Fibroblast of mammary gland (primary cell): ENCODE measurements around the gene NOTCH3.

ENCODE experiments used
- DNase-seq: peaks from one replicate; pipeline ENCODE4 v3.0.0-alpha.2; 2010; ENCODE audit warnings: low read depth
- H3K4me3 ChIP-seq: 2 replicates; pipeline ENCODE4 v1.5.1; 2011; ENCODE audit warnings: low read depth, mild to moderate bottlenecking, low read length, moderate library complexity; ENCODE audit not compliant: control insufficient read depth
- TF ChIP-seq, protein P1 (sequence below): conservative IDR thresholded peaks from 2 replicates; pipeline ENCODE4 v1.5.1; 2011; ENCODE audit warnings: low read depth, low read length, inconsistent platforms; ENCODE audit not compliant: control insufficient read depth, insufficient read depth

NOTCH3 gene

DNA sequence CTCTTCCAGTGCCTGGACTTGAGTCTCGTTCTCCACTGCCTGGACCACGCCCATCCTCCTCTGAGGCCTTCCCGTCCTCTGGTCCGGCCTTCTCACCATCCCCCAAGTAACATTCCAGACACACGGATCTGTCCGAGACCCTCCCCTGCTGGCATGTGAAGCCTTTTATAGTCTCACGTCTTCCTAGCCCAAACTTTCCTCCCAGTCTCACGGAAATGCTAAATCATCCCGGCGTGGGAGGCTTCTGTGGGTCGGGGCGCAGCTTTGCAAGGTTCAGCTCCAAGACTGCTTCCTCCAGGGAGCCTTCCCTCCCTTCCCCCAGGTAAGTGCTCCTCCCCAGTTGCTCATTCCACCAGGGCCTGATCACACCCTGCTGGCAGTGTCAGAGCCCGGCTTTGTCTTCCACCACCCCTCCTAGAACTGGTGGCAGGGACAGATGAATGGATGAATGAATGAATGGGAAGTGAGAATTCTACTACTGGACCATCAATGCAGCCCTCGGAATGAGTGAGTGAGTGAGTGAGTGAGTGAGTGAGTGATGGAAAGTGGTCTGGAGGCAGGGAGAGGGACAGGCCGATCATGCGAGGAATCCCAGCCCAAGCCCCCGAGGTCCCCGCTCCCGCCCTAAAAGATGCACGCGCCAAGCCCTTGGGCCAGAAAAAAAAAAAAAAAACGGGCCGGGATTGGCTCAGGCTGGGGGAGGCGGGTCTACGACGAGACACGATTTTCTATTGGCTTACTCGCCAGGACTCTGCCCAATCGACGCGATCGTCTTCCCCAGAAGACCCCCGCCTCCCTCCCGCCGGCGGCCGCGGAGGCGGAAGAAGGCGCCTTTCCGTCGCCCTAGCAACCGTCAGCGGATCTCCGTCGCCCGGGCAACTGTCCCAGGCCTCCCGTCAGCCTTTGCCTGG, 22.2 kb upstream of the NOTCH3 start:
- peak overlapping the region; percentile 70 for H3K4me3 ChIP-seq
- DNase-seq = peak; percentile 93

DNA sequence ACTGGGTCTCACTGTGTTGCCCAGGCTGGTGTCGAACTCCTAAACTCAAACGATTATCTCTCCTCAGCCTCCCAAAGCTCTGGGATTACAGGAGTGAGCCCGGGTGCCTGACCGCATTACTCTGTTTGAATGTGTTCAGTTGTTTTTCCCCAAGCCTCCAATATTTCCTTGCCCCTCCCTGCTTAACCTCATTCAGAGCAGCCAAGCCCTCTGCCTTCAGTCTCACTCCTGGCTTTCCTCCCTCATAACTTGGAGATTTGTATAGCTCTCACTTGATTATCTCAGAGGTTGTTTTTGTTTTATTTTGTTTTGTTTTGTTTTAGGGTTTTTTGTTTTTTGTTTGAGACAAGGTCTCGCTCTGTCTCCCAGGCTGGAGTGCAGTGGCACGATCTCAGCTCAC, 20.0 kb upstream of the NOTCH3 start:
- TF ChIP-seq, protein P1, sequence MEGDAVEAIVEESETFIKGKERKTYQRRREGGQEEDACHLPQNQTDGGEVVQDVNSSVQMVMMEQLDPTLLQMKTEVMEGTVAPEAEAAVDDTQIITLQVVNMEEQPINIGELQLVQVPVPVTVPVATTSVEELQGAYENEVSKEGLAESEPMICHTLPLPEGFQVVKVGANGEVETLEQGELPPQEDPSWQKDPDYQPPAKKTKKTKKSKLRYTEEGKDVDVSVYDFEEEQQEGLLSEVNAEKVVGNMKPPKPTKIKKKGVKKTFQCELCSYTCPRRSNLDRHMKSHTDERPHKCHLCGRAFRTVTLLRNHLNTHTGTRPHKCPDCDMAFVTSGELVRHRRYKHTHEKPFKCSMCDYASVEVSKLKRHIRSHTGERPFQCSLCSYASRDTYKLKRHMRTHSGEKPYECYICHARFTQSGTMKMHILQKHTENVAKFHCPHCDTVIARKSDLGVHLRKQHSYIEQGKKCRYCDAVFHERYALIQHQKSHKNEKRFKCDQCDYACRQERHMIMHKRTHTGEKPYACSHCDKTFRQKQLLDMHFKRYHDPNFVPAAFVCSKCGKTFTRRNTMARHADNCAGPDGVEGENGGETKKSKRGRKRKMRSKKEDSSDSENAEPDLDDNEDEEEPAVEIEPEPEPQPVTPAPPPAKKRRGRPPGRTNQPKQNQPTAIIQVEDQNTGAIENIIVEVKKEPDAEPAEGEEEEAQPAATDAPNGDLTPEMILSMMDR = no peak
- H3K4me3 ChIP-seq = no peak overlapping the region

More for the DNA sequence above, 22.2 kb upstream of the NOTCH3 start:
- TF ChIP-seq, protein P1 = no peak

GRCh38 chr19:15218501-15218900, 17.7 kb upstream of the NOTCH3 start:
- TF ChIP-seq, protein P1 = no peak
- no peak for DNase-seq
- H3K4me3 ChIP-seq = no peak overlapping the region

More for the DNA sequence above, 20.0 kb upstream of the NOTCH3 start:
- no peak for DNase-seq

DNA sequence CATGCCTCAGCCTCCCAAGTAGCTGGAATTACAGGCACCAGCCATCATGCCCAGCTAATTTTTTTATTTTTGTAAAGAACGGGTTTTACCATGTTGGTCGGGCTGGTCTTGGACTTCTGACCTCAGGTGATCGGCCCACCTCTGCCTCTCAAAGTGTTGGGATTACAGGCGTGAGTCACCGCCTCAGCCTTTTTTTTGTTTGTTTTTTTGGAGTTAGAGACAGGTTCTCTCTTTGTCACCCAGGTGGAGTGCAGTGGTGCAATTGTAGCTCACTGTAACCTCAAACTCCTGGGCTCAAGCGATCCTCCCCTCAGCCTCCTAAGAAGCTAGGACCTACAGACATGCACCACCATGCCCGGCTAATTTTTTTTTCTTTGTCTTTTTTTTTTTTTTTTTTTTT, 15.6 kb upstream of the NOTCH3 start:
- no peak for DNase-seq
- H3K4me3 ChIP-seq = no peak overlapping the region
- TF ChIP-seq, protein P1 = no peak

DNA sequence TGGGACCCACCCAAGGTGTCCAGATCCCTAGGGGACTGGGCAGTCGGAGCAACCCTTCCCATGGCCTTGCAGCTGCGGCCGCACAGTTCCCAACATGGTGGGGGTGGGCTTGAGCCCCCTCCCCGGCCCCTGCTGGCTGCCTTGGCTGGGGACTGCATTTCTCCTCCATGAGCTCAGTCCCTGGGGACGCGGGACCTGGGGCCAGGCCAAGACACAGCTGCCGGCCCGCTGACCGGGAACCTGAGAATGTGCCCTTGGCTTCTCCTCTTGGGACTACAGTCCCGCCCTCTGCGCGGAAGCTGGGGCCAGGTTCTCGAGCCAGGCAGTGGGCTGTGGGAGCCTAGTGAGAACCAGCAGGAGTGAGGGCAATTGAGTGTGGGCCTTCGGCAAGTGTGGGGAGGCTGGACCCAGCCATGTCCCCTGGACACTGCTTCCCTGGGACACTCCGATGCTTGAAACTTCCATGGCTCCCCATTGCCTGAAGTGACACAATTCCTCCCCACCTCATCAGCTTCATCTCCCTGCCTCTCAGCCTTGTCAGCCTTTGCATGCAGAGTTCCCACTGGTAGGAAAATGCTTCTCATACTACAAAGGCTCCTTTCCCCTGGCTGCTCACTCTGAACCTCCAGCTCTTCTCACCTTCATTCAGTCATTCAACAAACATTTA, 13.1 kb upstream of the NOTCH3 start:
- peak; percentile 59 for DNase-seq
- TF ChIP-seq, protein P1 = no peak
- H3K4me3 ChIP-seq = no peak overlapping the region

DNA sequence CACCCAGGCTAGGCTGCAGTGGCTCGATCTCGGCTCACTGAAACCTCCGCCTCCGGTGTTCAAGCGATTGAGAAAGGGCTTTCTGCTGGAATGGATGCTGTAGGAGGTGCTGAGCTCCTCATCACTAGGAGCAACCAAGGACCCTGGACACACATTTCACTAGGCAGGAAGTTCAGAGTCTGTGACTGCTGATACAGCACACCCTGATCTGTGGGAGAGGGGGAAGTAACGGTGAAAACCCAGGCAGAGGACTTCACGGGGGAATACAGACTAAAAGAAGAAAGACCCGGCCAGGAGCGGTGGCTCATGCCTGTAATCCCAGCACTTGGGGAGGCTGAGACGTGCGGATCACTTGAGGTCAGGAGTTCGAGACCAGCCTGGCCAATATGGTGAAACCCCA, 11.9 kb upstream of the NOTCH3 start:
- TF ChIP-seq, protein P1 = no peak
- no peak overlapping the region for H3K4me3 ChIP-seq
- no peak for DNase-seq
